Progenitor cell of endocrine pancreas (in vitro differentiated cells): ENCODE results near the gene SPOCK2. TPM values are rescaled to one million over a fixed set of nuclear protein-coding genes. Genes with fewer than 3 reads are reported as not detected.

Experiments
- DNase-seq: peaks from one replicate; pipeline ENCODE4 v3.0.0; 2021; ENCODE audit warnings: low spot score; ENCODE audit not compliant: unreplicated experiment
- H3K27ac Mint-ChIP-seq: 2 replicates; pipeline ENCODE4 v1.8.0; 2021; ENCODE audit warnings: mild to moderate bottlenecking, moderate library complexity, mixed read lengths
- H3K27me3 Mint-ChIP-seq: 2 replicates; pipeline ENCODE4 v1.8.0; 2021; ENCODE audit warnings: mixed read lengths
- H3K36me3 Mint-ChIP-seq: 2 replicates; pipeline ENCODE4 v1.8.0; 2022; ENCODE audit warnings: mixed read lengths; ENCODE audit not compliant: insufficient read depth
- H3K4me1 Mint-ChIP-seq: 2 replicates; pipeline ENCODE4 v1.8.0; 2021; ENCODE audit warnings: low read depth, mixed read lengths
- H3K4me3 Mint-ChIP-seq: 2 replicates; pipeline ENCODE4 v1.8.0; 2021; ENCODE audit warnings: low read depth, mild to moderate bottlenecking, moderate library complexity, mixed read lengths
- H3K9me3 Mint-ChIP-seq: 2 replicates; pipeline ENCODE4 v1.8.0; 2021; ENCODE audit warnings: low read depth, mixed read lengths
- CTCF ChIP-seq: fragments of 200-600 bp; sonication (generic); IDR thresholded peaks from one replicate; pipeline ENCODE4 v1.5.0; 2021; ENCODE audit warnings: antibody characterized with exemption, mild to moderate bottlenecking; ENCODE audit not compliant: unreplicated experiment
- total RNA-seq: library from RNA; stranded (reverse); gene quantifications from 2 replicates; pipeline ENCODE4 v1.2.1, GENCODE V29; 2021

Gene SPOCK2
- total RNA-seq, 1 donor from 2014 or later = 47.7 TPM

- DNase-seq = no peak
- Mint-ChIP-seq H3K4me1 (peaks cover 50% of the 10 kb centered on the region), H3K9me3 (no peaks in the 10 kb centered on the region), H3K36me3 (peaks cover 6% of the 10 kb centered on the region), H3K4me3 (no peak overlapping the region), H3K27me3 (no peaks in the 10 kb centered on the region), H3K27ac (peak overlapping the region; percentile 56)
- TF ChIP-seq CTCF = no peak
These were observed 8.0 kb upstream of the SPOCK2 start for GRCh38 chr10:72096115-72097000.

DNA sequence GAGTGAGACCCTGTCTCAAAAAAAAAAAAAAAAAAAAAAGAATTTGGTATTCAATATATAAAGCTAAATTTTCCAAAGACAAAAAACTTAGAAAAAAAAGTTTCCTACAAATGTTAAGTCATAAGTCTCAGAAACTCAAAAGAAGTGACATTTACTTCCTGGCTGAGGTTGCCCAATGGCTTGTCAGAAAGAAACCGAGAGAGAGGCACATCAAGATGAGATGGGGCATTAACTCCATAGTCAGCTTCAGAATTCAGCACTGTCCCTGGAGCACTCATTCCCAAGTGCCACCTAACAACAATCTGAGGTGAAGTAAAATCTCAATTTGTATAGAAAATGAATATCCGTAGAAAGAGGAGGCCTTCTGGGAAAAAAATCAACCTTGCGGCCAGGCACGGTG, 6.8 kb upstream of the SPOCK2 start:
- Mint-ChIP-seq H3K27ac (no peak overlapping the region), H3K4me3 (no peak overlapping the region), H3K36me3 (peaks cover 3% of the 10 kb centered on the region), H3K9me3 (no peaks in the 10 kb centered on the region), H3K27me3 (no peaks in the 10 kb centered on the region), H3K4me1 (peaks cover 52% of the 10 kb centered on the region)
- no peak for DNase-seq
- no peak for TF ChIP-seq CTCF

DNA sequence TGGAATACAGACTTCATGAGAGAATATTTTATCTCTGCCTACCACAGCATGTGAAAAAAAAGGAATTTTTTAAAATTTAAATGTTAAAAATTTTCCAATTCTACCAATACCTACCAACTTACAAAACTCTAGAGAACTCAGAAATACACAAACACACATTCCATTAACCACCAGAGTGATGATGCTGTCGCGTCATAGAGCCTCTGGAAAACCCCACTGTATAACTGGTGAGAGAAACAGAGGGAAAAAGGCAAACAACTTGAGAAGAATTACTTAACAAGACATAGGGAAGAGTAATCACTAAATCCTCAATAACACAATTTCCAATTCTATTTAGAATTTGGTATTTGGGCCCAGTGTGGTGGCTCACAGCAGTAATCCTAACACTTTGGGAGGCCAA, 6.2 kb upstream of the SPOCK2 start:
- no peak for DNase-seq
- TF ChIP-seq CTCF = no peak
- Mint-ChIP-seq H3K27me3 (no peaks in the 10 kb centered on the region), H3K4me1 (peaks cover 56% of the 10 kb centered on the region), H3K4me3 (no peak overlapping the region), H3K36me3 (peaks cover 3% of the 10 kb centered on the region), H3K27ac (no peak overlapping the region), H3K9me3 (no peaks in the 10 kb centered on the region)

DNA sequence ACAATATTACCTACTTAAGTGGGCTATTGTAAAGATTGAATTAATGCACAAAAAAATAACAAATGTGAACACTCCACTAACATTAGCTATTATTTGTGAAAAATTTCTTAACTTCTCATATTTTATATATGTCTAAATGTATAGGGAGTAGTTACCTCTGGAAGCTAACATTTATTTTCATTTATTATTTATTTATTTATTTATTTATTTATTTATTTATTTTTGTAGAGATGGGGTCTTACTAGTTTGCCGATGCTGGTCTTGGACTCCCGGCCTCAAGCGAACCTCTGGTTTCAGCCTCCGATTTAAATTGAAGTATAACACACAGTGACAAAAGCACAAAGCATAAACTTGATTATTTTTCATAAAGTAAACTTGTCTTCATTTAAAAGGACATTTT, 5.1 kb upstream of the SPOCK2 start:
- Mint-ChIP-seq H3K36me3 (no peaks in the 10 kb centered on the region), H3K27me3 (no peaks in the 10 kb centered on the region), H3K27ac (no peak overlapping the region), H3K4me3 (no peak overlapping the region), H3K9me3 (no peaks in the 10 kb centered on the region), H3K4me1 (peaks cover 54% of the 10 kb centered on the region)
- TF ChIP-seq CTCF = no peak
- DNase-seq = no peak

DNA sequence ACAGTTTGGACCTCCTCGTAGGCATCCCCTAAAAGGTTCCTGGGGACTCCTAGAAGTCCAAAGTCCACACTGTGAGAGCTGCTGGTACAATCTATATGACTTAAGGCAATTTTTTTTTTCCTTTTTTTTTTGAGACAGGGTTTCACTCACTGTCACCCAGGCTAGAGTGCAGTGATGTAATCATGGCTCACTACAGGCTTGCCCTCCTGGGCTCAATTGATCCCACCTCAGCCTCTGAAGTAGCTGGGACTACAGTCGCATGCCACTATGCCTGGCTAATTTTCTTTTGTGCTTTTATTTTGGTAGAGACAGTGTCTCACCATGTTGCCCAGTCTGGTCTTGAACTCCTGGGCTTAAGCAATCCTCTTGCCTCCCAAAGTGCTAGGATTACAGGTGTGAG, 4.6 kb upstream of the SPOCK2 start:
- no peaks in the 10 kb centered on the region for H3K36me3 Mint-ChIP-seq
- H3K27me3 Mint-ChIP-seq = peaks cover 3% of the 10 kb centered on the region
- peak overlapping the region; percentile 54 for H3K27ac Mint-ChIP-seq
- peaks cover 52% of the 10 kb centered on the region for H3K4me1 Mint-ChIP-seq
- H3K4me3 Mint-ChIP-seq = no peak overlapping the region
- DNase-seq = no peak
- no peak for TF ChIP-seq CTCF
- no peaks in the 10 kb centered on the region for H3K9me3 Mint-ChIP-seq
